Fibroblast of mammary gland (primary cell): ENCODE results near the gene PKM.

ENCODE experiments used
- DNase-seq: peaks from one replicate; pipeline ENCODE4 v3.0.0-alpha.2; 2010; ENCODE audit warnings: low read depth
- H3K4me3 ChIP-seq: 2 replicates; pipeline ENCODE4 v1.5.1; 2011; ENCODE audit warnings: low read depth, mild to moderate bottlenecking, low read length, moderate library complexity; ENCODE audit not compliant: control insufficient read depth
- TF ChIP-seq, protein P1 (sequence below): conservative IDR thresholded peaks from 2 replicates; pipeline ENCODE4 v1.5.1; 2011; ENCODE audit warnings: low read depth, low read length, inconsistent platforms; ENCODE audit not compliant: control insufficient read depth, insufficient read depth

The PKM gene

DNA sequence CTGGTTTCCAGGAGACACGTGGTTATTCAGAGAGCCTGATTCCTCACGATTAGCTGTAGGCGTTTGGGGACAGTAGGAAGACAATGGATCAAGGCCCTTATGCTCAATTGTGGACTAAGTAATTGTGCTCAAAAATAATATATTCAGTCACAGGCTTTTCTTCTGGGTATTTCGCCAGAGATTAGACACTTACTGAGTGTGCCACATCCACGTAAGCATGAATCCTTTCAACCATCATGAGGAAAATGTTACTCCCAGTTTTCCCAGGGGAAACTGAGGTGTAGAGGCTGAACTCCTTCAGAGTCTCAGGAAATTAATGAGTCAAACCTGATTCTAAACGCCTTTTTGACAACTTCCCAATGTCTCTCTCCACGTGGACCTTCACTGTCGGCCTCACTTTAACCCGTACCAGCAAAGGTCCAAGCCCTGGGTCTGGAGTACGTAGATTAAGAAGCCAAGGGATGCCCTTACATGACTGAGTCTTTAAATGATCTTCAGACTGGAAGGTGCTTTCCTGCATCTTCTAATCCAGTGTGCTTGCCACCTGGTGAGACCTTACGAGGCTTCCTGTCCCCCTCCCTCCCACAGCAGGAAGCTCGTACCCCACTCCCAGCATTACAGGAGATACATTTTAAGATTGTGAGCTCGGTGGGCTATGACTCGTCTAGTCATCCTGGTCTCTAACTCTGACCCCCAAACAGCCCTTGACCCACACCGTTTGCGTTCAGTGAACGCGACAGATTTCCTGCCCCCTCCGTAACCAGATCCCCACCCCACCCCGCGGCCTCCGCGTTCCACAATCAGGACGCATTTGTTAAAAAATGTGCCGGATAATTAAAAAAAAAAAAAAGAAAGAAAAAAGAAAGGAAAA, 1.7 kb downstream of the PKM start:
- peak; percentile 92 for DNase-seq
- peak overlapping the region; percentile 96 for H3K4me3 ChIP-seq
- TF ChIP-seq, protein P1, sequence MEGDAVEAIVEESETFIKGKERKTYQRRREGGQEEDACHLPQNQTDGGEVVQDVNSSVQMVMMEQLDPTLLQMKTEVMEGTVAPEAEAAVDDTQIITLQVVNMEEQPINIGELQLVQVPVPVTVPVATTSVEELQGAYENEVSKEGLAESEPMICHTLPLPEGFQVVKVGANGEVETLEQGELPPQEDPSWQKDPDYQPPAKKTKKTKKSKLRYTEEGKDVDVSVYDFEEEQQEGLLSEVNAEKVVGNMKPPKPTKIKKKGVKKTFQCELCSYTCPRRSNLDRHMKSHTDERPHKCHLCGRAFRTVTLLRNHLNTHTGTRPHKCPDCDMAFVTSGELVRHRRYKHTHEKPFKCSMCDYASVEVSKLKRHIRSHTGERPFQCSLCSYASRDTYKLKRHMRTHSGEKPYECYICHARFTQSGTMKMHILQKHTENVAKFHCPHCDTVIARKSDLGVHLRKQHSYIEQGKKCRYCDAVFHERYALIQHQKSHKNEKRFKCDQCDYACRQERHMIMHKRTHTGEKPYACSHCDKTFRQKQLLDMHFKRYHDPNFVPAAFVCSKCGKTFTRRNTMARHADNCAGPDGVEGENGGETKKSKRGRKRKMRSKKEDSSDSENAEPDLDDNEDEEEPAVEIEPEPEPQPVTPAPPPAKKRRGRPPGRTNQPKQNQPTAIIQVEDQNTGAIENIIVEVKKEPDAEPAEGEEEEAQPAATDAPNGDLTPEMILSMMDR: no peak

DNA sequence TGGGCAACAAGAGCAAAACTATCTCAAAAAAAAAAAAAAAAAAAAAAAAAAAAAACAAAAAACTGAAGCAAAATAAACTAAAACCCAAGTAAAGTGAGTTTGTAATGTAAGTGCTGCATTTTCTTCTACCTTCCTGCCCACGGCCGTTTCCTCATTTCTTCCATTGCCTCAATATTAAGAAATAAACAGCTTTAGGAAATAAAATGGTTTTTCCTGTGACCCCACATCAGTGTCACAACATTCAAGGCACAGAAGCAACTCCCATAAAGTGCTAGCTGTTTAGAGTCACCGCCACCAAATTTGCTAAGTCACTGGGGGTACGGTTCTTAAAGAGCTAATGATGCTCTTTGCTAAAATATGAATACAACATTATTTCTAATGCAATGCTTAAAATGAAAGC, 3.3 kb downstream of the PKM start:
- TF ChIP-seq, protein P1: no peak
- peak overlapping the region; percentile 96 for H3K4me3 ChIP-seq
- no peak for DNase-seq

DNA sequence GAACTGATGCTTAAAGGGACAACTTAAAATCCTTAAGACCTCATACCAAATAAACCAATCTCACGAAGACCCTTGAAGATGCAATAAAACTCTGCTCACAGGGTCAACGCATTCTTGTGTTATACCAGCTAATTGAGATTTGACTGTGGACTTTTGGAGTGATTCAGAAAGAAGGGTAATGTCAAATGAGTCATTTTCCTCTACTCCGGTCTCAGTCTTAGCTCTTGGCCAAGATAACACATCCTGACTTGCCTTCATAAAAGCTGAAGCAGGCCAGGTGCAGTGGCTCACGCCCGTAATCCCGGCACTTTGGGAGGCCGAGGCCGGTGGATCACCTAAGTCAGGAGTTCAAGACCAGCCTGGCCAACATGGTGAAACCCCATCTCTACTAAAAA, 3.8 kb downstream of the PKM start:
- H3K4me3 ChIP-seq: peak overlapping the region; percentile 96
- DNase-seq: peak; percentile 92
- TF ChIP-seq, protein P1: no peak

DNA sequence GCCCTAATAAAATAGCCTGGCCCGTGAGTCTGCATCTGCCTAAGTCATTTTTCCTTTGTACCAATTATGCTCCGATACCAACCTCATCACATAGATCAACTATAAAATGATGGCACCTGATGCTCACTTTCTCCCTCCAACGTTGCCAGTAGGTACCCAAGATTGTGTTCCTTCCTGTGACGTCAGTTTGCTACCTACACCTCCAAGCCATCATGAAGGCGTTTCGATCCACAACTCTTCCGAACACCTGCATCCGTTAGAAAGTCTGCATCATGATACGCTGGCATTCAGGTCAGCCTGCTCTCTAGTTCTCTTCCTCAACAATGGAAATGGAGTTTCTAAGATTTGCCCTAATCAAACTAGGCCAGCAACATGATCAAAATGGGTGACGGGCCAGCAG, 7.7 kb downstream of the PKM start:
- DNase-seq: no peak
- TF ChIP-seq, protein P1: no peak
- H3K4me3 ChIP-seq: no peak overlapping the region

DNA sequence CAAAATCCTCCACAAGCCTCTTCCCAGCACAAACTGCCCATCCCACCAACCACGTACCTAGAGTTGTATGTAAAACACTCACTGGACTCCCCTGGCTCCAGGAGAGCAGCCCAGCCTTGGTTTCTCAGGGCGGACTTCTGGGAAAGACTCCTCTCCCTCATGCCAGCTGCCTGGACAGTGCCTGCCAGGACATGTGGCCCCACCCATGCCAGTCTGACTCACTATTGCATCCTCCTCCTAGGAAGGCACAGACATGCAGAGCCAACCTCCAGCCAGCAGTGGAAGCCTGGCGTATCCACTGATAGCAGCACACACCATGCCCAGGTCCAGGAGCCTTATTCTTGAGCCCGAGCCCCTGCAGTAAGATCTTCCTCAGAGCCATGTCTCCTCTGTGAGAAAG, 8.6 kb downstream of the PKM start:
- TF ChIP-seq, protein P1: no peak
- no peak overlapping the region for H3K4me3 ChIP-seq
- peak; percentile 37 for DNase-seq

DNA sequence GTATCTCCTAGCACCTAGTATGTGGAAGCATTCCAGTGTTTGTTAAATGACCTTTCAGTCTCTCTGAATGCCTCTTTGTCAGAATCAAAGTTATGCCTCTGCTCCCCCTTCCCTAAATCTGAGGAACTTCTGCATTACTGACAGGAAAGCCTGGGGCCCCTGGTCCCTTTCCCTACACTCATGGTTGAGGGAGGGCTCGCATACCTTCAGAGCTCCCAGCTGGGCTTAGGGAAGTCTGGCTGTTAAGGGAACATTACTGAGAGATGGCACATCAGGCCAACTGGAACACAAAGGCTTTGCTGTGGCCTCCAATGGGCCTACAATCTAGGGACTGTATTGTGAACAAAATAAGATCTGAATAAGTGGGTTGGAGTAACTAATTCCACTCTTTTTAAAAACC, 10.3 kb downstream of the PKM start:
- DNase-seq: no peak
- TF ChIP-seq, protein P1: no peak
- no peak overlapping the region for H3K4me3 ChIP-seq
